Glomerular visceral epithelial cell (primary cell): Measurements from ENCODE around the gene IL17RD.
A peak's percentile ranks its signal among the peaks of the same experiment; 100 is the strongest.

Experiments
- DNase-seq: peaks from one replicate; pipeline ENCODE4 v3.0.0-alpha.2; 2016; ENCODE audit errors: extremely low spot score

Gene IL17RD

DNA sequence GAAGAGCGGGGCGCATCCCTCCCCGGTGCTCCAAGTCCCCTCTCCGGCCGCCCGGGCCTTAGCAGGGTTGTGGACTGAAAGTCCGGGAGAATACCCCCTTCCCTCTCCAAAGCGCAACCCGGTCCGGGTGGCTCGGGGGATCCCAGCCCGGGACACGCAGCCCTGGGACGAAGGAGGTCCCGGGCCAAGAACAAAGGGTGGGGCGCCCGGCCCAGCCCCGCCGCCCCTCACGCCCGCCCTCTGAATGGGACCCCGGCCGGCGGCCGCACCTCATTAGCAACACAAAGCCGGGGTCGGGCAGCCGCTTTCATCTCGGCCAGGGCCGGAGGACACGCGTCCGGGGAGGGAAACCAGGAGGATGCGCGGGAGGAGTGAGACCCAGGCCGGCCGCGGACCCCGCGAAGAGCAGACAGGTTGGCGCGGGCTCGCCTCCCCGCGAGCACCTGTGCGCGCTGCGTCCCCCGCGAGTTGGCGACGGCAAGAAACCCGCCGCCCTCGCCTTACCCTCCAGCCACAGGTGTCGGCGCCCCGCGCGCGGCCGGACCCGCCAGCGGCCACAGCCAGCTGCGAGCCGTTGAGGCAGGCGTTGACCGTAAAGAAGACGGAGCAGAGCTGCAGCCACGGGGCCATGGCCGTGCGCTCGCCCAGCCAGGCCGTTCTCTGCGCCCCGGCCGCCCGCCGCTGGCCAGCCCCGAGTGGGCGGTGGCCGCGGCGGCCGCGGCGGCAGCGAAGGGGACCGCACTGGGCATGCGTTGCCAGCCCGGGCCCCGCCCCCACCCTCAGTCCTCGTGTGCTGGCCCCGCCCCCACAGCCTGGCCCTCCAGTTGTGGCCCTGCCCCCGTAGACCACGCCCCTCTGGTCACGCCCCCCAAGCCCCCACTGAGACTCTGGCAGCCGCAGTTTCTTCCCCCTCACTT is at the start of gene IL17RD:
Gene IL17RD (minus strand): TSS at position 697 of the 917 bp plus-strand sequence. CDS start 67 bp downstream, at position 630.
- peak; percentile 88 for DNase-seq

DNA sequence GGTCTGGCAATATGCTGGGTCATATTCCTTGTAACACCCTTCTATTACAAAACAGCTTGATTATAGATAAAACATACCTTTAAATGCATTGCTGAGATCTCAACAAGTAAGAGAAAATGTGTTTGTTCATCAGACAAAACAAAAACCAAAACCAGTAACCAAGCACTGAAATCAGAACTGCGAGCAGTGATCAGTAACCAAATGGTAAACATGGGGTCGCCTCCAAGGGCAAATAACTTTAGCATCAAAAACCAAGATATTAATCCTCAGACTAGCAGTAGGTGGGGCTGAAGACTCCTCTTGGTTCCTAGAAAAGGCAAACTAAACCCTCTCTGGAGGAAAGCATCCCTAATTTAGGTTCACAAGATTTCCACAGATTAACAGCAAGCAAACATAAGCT is 41.3 kb upstream of the IL17RD start:
- no peak for DNase-seq

DNA sequence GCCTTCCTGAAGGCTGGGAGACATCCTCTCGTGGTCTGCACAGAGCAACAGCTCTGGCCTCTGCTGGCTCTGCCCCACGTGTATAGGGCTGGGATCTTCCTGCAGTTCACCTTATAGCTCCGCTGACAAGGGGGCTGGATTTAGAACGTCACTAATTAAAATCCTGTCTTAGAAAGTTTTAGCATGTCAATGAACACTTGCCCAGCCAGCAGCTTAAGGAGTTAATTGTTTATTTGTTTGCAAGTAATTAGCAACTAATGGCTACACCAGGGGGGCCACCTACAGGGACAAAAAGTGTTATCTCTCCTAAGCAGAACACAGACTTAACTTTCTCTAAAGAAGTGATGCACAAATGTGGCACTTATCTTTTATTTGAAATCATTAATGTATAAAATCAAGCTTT is 34.7 kb upstream of the IL17RD start, which contains the start of gene HESX1:
Gene HESX1 (minus strand): TSS at position 84 of the 403 bp plus-strand sequence. CDS start 60 bp downstream, at position 24.
- no peak for DNase-seq

DNA sequence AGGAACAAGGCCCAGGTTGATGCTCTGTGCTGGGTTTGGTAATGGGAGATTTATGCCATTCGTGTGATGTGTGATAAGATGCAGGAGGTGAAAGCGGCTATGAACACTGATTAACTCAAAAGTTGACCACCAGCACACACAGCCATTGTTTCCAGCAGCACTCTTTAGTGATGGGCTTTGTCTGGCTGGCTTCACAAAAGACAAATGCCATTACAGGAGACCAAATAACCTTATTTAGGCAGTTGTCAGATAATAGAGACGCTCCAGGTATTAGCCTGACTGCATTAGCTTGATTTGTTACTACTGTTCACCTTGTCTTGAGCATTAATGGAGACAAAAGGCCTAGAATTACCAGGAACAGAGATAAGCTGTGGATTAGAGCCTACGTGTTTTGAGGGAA is 29.5 kb upstream of the IL17RD start:
- no peak for DNase-seq

DNA sequence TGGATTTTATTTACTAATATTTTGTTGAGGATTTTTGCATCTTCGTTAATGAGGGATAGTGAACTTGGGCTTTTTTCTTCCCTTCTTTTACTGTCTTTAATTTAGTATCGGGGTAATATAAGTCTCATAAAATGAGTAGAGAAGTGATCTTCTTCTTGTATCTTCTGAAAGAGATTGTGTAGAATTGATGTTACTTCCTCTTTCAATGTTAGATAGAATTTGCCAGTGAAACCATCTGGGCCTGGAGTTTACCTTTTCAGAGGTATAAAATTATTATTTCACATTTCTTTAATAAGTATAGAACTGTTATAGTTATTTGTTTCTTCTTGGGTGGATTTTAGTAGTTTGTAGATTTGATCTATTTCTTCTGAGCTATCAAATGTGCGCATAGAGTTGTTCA is 26.9 kb upstream of the IL17RD start:
- no peak for DNase-seq

DNA sequence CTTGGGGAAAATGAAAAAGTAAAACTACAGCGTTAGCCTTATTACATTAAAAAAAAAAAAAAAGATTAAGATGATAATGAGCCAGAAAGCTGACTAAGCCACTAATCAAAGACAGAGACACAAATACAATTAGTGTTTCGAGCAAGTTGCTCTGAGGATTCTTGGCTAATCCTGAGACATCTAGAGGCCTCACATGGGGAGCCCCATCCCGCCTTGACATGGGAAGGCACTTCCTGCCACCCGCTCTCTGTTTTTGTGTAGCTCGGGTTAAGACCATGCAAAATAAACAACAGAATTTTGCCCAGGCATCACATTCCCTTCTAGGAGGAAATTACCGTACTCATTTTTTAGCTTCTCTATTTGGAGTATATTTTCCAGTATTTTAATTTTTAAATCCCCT is 19.4 kb upstream of the IL17RD start:
- no peak for DNase-seq

DNA sequence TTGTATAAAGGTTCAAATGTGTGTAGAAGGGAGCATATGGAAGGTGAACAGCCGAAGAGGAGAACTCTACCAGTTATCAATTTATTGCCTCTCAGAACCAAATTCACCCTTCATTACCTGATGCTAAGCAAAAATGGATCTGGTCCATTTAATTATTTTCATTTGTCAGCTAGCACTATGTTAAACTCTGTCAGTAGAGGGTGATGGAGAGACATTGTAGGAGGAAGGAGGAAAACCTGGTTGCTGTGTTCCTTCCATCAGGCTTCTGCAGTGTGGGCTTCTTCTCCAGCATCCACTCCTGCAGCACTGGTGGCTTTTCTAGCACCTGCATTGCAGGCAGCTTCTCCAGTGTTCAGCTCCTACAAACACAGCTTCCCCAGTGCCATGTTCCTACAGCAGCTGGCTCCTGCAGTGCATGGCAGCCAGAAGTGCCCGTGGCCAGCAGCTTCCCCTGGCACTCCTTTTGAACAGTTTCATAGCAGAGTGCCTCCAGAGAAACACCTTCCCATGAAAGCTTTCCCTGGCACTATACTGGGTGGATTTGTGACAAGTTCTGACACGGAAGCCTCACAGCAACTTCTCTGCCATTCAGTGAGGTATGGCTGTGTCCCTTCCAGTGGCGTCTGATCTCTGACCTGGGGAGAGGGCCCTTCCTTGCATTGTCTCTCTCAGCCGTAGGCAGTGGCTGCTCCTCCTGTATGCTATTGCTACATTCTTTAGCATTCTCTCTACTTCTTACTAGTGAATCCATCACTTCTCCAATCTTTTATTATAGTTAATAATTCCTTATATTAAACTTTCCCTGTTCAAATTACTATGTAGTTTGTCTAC is 14.6 kb upstream of the IL17RD start:
- peak; percentile 33 for DNase-seq

DNA sequence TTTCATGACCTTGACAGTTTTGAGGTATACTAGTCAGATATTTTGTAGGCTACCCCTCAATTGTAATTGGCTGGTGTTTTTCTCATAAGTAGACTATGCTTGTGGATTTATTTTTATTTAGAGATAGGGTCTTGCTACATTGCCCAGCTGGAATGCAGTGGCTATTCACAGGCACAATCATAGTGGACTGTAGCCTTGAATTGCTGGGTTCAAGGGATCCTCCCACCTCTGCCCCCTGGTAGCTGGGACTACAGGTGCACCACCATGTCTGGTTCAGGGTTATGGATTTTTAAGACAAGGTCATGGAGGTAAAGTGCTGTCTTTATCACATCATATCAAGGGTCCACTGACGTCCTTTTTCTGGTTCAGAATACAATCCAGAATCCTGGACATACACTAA is 10.9 kb upstream of the IL17RD start:
- DNase-seq = no peak

DNA sequence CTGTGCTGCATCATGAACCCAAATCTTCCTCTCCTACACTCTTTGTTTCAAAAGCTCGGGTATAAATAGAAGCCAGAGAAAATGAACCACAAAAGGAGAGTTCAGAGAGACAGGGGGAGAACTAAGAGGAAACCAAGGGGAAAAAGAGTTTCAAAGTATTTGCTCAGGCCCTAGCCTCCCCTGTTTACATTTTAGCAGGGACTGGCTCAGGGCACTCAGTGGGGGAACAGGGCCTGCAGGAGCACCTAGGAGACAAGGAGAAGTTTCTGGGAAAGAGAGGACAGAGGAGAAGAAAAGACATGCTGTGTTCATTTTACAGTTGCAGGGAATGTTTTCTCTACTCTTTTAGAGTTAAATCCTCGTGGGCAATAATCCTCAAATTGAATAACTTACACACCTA is 8.5 kb upstream of the IL17RD start:
- no peak for DNase-seq

DNA sequence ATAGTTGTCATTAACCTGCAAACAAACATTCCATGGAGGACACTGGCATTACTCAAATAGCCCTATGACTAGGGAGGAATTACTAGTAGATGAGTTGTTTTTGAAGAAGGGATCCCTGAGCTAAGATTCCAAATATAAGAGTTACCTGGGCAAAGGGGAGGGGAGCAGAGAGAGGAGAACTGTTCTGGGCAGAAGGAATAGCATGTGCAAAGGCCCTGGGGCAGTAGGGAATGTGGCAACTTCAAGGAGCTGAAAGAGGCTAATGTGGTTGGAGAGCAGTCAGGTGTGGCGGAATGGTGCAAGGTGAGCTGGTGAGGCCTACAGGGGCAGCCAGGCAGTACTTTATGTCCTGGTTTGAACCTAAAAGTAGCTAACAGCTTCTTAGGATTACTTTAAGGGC is 5.8 kb upstream of the IL17RD start:
- DNase-seq = no peak

DNA sequence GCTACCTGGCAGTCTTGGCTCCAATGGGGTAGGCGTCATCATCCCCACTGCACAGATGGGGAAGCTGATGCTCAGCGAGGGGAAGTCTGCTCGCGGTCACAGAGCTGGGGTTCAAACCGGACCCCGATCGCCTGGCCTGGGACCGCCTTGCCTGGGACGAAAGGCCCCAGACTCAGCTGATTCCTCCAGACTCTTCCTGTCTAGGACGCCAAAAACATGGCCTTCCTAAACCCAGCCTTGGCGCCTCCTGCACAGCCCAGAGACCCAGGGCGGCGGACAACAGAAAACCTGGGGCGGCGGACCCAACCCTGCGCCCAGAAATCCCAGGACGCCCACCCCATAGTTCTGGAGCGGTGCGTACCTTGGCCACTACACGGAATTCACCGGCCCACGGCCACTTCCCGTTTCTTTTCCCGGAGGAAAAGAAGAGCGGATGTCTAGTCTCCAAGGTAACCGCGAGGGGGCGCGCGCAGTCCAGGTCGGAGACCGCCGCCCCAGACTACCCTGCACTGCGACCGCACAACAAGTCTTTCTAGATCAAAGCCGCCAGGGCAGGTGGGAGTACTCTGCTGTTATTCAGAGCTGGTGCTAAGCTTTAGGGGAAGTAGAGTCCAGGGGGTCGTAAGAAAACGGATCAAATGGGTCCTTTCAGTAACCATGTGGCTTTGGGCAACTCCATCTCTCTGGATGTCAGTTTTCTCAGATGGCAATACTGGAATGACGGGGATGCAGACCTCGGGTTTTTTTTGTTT is 4.9 kb upstream of the IL17RD start:
- peak; percentile 75 for DNase-seq

DNA sequence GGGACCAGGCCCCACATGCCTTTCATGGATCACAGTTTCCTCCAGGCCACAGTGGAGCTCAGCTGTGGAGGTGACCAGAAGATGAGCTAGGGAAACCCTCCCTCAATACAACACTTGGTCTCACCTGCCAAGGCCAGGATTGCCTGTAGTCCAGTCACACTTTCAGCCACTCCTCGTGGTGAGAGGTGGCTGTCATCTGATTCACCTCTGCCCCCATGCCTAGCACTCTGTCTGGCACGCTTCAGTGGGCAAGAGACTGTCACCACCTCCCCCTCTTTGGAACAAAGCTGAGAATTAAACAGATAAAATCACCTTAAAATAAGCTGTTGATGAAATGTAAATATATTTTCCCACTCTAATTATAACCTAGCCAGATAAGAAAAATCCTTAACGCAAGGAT is 4.0 kb upstream of the IL17RD start:
- no peak for DNase-seq

DNA sequence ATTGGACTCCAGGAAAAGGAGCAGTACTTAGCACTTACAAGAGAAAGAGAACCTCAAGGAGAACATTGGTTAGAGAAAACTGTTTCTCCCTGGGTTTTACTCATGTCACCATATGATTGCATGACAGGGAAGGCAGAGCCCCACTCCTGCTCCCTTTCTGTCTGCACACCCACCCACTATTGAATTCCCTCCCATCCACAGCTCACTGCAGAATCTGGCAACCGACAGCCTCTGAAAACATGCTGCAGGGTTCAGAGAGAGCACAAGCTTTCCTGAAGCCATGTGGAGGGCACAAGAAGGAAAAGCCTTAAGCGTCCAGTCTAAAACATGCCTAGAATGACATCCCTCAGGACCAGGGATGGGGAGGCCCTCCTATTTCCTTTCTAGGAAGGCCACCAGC is 3.0 kb upstream of the IL17RD start:
- DNase-seq = no peak

DNA sequence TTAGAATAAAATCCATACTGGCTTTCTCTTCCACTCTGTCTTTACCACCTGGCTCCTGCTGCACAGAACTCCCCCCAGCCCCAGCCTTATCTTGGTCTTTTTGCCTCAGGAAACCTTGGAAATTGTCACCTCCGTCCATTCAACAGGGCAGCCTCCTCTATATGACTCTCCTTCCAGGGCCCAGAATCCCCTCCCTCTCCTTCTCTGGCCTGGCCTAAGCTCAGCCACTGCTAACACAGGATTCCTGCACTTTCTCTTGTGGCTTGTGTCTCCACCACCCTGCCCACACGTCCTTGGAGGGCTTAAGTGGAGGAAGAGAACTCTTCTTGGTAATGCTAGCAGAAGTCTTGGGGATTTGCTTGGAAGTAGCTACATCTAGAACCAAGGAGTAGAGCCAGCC is 1.5 kb upstream of the IL17RD start:
- no peak for DNase-seq

DNA sequence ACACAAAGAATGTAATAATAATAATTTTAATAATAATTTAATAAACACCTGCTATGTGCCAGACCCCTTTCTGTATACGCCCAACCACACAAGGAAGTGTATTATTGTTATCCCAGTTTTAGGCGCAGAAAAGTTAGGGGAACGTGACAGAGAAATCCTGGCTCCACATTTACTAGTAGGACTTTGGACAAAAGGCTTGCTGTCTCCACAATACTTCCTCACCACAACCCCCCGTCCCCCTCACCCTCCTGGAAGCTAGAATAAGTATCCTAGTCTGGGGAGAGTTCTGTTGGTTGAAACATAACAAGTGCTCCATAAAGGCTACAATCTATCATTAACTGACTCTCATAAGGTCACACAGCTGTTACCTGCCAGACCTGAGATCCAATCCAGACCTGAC is 488 bp upstream of the IL17RD start:
- no peak for DNase-seq

DNA sequence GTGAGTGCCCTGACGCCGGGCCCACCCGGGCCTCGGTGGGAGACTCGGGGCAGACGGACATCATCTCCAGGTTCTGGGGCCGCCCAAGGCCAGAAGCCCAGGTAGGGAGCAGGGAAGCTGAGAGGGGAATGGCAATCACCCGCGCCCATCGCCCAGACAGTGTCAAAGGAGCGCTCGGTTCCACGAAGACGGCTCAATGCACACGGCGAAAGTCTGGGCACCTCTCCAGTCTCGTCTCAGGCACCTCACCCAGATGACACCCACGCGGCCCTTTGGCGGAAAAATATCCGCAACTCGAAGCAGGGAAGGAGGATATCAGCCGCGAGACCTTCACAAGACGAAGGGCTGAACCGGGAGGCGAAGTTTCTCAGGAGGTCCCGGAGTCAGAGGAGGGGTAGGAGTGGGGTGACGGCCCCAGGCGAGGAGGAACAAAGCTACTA is 916 bp downstream of the IL17RD start:
- DNase-seq = no peak

DNA sequence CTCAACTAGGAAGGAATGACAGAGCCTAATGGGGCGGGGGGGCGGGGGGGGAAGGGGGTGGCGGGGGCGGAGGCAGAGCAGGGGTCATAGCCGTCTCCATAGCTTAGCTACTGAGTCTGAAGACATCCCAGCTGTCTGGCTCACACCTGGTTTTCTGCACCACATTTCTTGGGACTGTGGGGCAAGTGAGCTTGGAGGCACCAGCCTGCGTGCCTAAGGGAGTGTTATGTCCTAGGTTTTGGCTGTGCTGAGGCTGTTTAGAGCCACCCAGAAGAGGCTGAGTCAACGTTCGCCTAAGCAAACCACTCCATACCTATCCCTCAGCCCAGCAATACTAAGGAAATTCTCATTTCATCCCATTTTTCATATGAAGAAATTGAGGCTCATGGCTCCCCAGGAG is 1.4 kb downstream of the IL17RD start:
- no peak for DNase-seq

DNA sequence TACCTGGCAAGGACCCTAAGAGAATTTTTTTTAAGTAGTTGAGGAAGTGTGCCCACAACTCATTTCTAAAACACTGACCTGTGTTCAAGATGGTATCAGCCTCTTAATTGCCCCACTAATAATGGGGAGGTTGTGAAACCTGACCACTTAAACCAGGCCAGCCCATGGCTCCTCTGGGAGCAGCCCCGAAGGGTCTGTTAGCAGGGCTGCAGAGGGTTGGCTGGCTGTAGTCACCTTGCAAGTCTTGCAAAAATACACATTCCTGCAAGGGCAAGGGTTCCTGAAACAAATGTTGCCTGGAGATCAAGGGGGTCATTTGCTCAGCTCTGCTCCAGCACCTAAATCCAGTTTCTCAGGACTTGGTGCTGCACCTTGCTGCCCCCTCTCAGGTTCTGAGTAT is 3.2 kb downstream of the IL17RD start:
- DNase-seq = no peak

DNA sequence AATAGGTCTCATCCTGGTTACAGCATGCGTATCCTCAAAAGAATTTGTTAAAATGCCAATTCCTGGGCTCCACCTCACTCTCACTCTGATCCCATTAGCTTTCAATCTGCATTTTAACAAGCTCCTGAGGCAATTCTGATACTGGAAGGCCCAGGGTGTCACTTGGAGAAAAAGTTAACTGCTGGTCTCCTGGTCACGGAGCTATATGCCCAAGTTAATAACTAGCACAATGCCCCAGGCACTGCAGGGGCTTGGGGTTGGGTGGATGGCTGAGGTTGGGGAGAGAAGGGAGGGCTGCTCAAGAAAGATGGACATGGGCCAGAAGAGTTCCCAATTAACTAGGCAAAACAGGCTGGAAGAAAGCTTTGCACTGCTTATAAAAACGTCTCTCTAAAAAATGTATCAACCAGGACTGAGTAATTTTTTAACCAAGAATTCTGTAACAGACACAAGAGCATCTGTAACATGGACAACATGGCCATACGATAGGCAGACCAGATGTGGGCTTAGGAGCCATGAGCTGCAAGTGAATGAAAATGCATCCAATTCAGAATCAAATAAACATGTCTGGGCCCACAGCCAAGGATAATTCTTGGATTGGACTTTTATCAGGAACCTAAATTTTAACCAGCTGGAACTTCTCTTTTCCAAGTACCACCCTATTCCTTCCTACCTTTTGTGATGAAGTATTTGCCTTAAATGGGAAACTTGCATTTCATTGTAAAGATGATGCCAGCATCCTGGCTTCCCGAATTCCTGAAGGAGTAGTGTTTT is 4.2 kb downstream of the IL17RD start:
- DNase-seq = no peak

DNA sequence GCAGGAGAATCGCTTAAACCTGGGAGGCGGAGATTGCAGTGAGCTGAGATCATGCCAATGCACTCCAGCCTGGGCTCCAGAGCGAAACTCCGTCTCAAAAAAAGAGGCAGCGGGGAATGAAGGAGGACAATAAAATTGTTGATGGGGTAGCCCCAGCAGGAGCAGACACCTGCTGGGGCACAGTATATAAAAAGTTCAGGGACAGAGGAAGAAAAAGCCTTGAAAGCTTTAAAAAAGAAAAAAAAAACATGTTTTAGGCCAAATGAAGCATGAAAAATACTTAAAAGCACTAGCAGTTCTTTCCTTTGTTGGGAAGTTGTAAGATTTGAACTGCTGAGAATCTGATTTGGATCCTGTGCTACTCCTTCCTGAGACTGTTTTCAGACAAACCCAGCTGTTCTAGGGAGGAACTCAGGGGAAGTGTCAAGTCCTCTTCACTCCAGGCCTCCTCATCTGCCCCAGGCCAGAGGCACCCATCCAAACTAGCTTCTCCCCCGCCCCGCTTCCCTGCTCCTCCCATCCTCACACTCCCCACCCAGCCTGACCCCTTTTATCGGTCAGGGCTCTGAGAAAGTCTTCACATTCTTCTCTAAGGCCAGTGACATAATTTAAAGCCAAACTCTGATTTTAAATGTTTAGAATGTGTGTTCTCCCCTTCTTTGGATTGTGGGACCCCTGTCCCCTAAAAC is 4.9 kb downstream of the IL17RD start:
- no peak for DNase-seq
